GM12878 (cell line): ENCODE data around the gene GID8. TPM values are rescaled to one million over a fixed set of nuclear protein-coding genes. Genes with fewer than 3 reads are reported as not detected.

ENCODE experiments used
- ATAC-seq: fragments of 200-7000 bp; cut with Tn5 transposase; 3 replicates; pipeline ENCODE4 v1.9.1; 2020; ENCODE audit warnings: mild to moderate bottlenecking, moderate library complexity
- BruUV-seq: library from RNA; stranded (reverse); fragments of 400-500 nt; replicated peaks from 2 replicates; lab custom pipeline; 2021; lab: Mats Ljungman, UMichigan
- CTCF ChIA-PET: fragments of 300-600 bp; sonication (Branson Sonifier 250); formaldehyde crosslinking; extraction: SDS; loops from one replicate; lab custom pipeline; 2021; ENCODE audit warnings: inconsistent platforms; lab: Yijun Ruan, JAX
- POLR2A ChIA-PET: fragments of 350-600 bp; formaldehyde crosslinking; extraction: SDS; loops from one replicate; lab custom pipeline; 2021; ENCODE audit warnings: inconsistent platforms; lab: Charles Lee
- RAD21 ChIA-PET: fragments of 300-600 bp; sonication (Branson Sonifier 250); formaldehyde crosslinking; loops from one replicate; lab custom pipeline; 2023; ENCODE audit warnings: antibody characterized with exemption; ENCODE audit not compliant: unreplicated experiment; lab: Charles Lee
- SMC1A ChIA-PET: fragments of 300-600 bp; sonication (Branson Sonifier 250); formaldehyde crosslinking; loops from one replicate; lab custom pipeline; 2023; ENCODE audit not compliant: unreplicated experiment, uncharacterized antibody; lab: Charles Lee
- DNase-seq: peaks from one replicate; pipeline ENCODE4 v3.0.0-alpha.2; 2011; ENCODE audit warnings: low read depth, low spot score
- FAIRE-seq: peaks from 3 replicates; lab custom pipeline; 2011; peaks lifted over from hg19 to GRCh38; lab: Jason Lieb, UNC
- H2AFZ ChIP-seq: 2 replicates; pipeline ENCODE4 v1.6.0; 2011; ENCODE audit warnings: low read depth, low read length, control low read depth; ENCODE audit not compliant: control insufficient read depth
- H3K27ac ChIP-seq: 2 replicates; pipeline ENCODE4 v1.5.1; 2011; ENCODE audit warnings: control low read depth; ENCODE audit not compliant: control insufficient read depth, insufficient read depth
- H3K27me3 ChIP-seq, 2 experiments: replicated peaks in 1 of 2; 2 replicates each; pipeline versions ENCODE4 v1.6.0 to v1.6.1; 2011; ENCODE audit warnings: low read length in 1 of 2; ENCODE audit not compliant: control insufficient read depth in 2 of 2, insufficient read depth in 2 of 2
- H3K36me3 ChIP-seq, 2 experiments: 2 replicates each; pipeline ENCODE4 v1.5.1; 2011; ENCODE audit warnings: low read length in 1 of 2; ENCODE audit not compliant: control insufficient read depth in 2 of 2, insufficient read depth in 2 of 2
- H3K4me1 ChIP-seq: 2 replicates; pipeline ENCODE4 v1.6.1; 2011; ENCODE audit warnings: mild to moderate bottlenecking, low read length, moderate library complexity, mixed read lengths; ENCODE audit not compliant: control insufficient read depth, insufficient read depth
- H3K4me2 ChIP-seq: 2 replicates; pipeline ENCODE4 v1.6.0; 2011; ENCODE audit warnings: control low read depth; ENCODE audit not compliant: control insufficient read depth, insufficient read depth
- H3K4me3 ChIP-seq: fragments of 200-600 bp; sonication (generic); 2 replicates; pipeline ENCODE4 v1.5.1; 2016
- H3K79me2 ChIP-seq: 2 replicates; pipeline ENCODE4 v1.6.0; 2011; ENCODE audit warnings: low read length; ENCODE audit not compliant: control insufficient read depth, insufficient read depth
- H3K9ac ChIP-seq: 2 replicates; pipeline ENCODE4 v1.8.0; 2011; ENCODE audit warnings: low read length, control low read depth, mixed read lengths; ENCODE audit not compliant: control insufficient read depth, insufficient read depth
- H3K9me3 ChIP-seq: replicated peaks from 3 replicates; pipeline ENCODE4 v1.5.1; 2011; ENCODE audit warnings: mild to moderate bottlenecking, low read length; ENCODE audit not compliant: control insufficient read depth, insufficient read depth
- H4K20me1 ChIP-seq: 2 replicates; pipeline ENCODE4 v1.6.0; 2011; ENCODE audit not compliant: control insufficient read depth, insufficient read depth
- HCFC1 ChIP-seq: fragments of 150-350 bp; IDR thresholded peaks from 2 replicates; pipeline ENCODE4 v1.6.1; 2014; ENCODE audit warnings: low read length
- POLR2A ChIP-seq: IDR thresholded peaks from 2 replicates; pipeline ENCODE4 v1.6.1; 2011; ENCODE audit warnings: low read depth, mild to moderate bottlenecking, low read length
- RAD21 ChIP-seq: IDR thresholded peaks from 2 replicates; pipeline ENCODE4 v1.6.1; 2011; ENCODE audit warnings: mild to moderate bottlenecking, low read depth, low read length, moderate library complexity; ENCODE audit not compliant: insufficient read depth
- SMC3 ChIP-seq: IDR thresholded peaks from 2 replicates; pipeline ENCODE4 v1.6.1; 2011; ENCODE audit warnings: low read length, improper control_type of control experiment, borderline replicate concordance
- SUPT20H ChIP-seq: IDR thresholded peaks from 2 replicates; pipeline ENCODE4 v1.6.1; 2011; ENCODE audit warnings: low read depth, mild to moderate bottlenecking, low read length, moderate library complexity, borderline replicate concordance; ENCODE audit not compliant: control insufficient read depth
- TARDBP ChIP-seq: IDR thresholded peaks from 2 replicates; pipeline ENCODE4 v1.6.1; 2016; ENCODE audit warnings: borderline replicate concordance
- ZNF384 ChIP-seq: IDR thresholded peaks from 2 replicates; pipeline ENCODE4 v1.6.1; 2012; ENCODE audit warnings: low read depth, mild to moderate bottlenecking, low read length, improper control_type of control experiment, borderline replicate concordance
- WGBS: methylation state at CpG from one replicate; pipeline ENCODE4 v1.1.6; 2016; ENCODE audit warnings: low lambda C conversion rate; ENCODE audit not compliant: insufficient replicate concordance, insufficient coverage; ENCODE audit errors: missing lambda C conversion rate; 5-methylcytosine and 5-hydroxymethylcytosine counted together
- in situ Hi-C: fragments of 300-500 bp; cut with MboI; formaldehyde crosslinking; loops from 9 replicates; pipeline ENCODE4 v1.14.3; 2018; ENCODE audit warnings: mixed read lengths
- intact Hi-C: fragments of 100-400 bp; cut with micrococcal nuclease; formaldehyde crosslinking; loops from one replicate; pipeline ENCODE4 v1.14.2; 2022; ENCODE audit not compliant: unreplicated experiment
- polyA plus RNA-seq, 11 experiments: library from polyadenylated mRNA; depleted of rRNA in 4 of 11; unstranded in 6 of 11; stranded (reverse) in 5 of 11; fragments of >200 nt; fragmentation: Nextera tagmentation in 4 of 11; fragmentation: Illumina TruSeq in 1 of 11; extraction: Ambion mirVana in 4 of 11; extraction: Trizol in 1 of 11; gene quantifications; 1 replicate in 1 of 11; 2 replicates in 10 of 11; pipeline versions ENCODE4 v1.2.1 to v1.2.3, GENCODE V29; 2011 to 2016; ENCODE audit warnings: inconsistent platforms in 2 of 11, missing spikeins in 2 of 11, low read depth in 1 of 11
- total RNA-seq, 4 experiments: library from RNA; depleted of rRNA in 3 of 4; stranded (reverse); fragments of >200 nt in 3 of 4; fragmentation: Illumina TruSeq in 1 of 4; extraction: Trizol in 1 of 4; gene quantifications; 2 replicates each; pipeline versions ENCODE4 v1.2.1 to v1.2.3, GENCODE V29; 2013 to 2021
- TF ChIP-seq, protein P1 (sequence below), 3 experiments: IDR thresholded peaks in 2 of 3; conservative IDR thresholded peaks in 1 of 3; 2 replicates each; pipeline ENCODE4 v1.5.1; 2011; ENCODE audit warnings: low read depth in 3 of 3, low read length in 3 of 3, mild to moderate bottlenecking in 3 of 3, control low read depth in 2 of 3, moderate library complexity in 2 of 3, inconsistent platforms in 1 of 3, mixed read lengths in 1 of 3; ENCODE audit not compliant: control insufficient read depth in 2 of 3, insufficient read depth in 1 of 3; ENCODE audit errors: extremely low read depth in 1 of 3
- TF ChIP-seq, protein P2 (sequence below): fragments of 450-650 bp; IDR thresholded peaks from 2 replicates; pipeline ENCODE4 v1.6.1; 2018; ENCODE audit warnings: borderline replicate concordance, mild to moderate bottlenecking; ENCODE audit not compliant: partially characterized antibody

Gene GID8
- total and polyA plus RNA-seq, 10 of the 15 experiments (the other 5 are each of a cell fraction or from before 2014, with no cell fraction given), result 12.0 to 33.8 (median 22.2) TPM

DNA sequence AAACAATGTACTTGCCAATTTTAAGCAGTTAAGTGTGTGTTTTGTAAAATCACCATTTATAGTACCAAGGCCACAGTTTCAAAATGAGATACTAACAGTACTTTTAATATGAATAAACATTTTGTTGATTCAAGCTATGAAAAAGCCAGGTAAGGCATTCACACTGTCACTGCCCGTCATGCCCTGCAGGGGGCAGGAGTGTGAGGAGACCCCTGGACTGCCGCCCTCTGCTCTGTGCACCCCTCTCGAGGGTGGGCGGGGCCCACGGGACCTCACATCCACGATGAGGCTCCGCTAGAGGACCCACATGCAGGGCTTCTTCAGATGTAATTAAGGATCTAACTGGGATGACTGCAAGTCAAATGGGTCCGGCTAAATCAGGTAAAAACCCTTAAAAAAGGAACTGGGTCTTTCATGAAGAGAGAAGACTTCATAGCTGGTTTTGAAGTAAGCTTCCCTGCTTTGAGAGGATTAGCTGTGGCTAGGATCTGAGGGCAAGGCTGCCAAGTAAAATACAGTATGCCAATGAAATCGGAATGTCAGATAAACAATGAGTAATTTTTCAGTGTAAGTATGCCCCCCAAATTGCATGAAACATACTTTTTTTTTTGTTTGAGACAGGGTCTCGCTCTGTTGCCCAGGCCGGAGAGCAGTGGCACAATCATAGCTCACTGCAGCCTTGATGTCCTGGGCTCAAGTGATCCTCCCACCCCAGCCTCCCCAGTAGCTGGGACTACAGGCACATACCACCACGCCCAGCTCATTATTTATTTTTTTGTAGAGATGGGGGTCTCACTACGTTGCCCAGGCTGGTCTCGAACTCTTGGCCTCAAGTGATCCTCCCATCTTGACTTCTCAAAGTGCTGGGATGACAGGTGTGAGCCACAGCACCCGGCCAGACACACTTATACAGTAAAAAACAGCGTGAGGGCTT is 30.3 kb upstream of the GID8 start:
- SMC1A ChIA-PET, result interaction anchor here (0.9 to 2.3 kb wide), 8 partner anchors 8 to 104 kb away, joined by 3 to 8 read pairs (median 4); no protein-coding TSS in a partner anchor
- ATAC-seq, result peak; percentile 87
- Histone ChIP-seq H3K4me3 (no peak overlapping the region), H3K27me3 (no peaks in the 10 kb centered on the region), H3K79me2 (peaks cover 6% of the 10 kb centered on the region; the same call in 1 of the 2 replicates)
- BruUV-seq, result no TSS peak
- TF ChIP-seq, protein P1, sequence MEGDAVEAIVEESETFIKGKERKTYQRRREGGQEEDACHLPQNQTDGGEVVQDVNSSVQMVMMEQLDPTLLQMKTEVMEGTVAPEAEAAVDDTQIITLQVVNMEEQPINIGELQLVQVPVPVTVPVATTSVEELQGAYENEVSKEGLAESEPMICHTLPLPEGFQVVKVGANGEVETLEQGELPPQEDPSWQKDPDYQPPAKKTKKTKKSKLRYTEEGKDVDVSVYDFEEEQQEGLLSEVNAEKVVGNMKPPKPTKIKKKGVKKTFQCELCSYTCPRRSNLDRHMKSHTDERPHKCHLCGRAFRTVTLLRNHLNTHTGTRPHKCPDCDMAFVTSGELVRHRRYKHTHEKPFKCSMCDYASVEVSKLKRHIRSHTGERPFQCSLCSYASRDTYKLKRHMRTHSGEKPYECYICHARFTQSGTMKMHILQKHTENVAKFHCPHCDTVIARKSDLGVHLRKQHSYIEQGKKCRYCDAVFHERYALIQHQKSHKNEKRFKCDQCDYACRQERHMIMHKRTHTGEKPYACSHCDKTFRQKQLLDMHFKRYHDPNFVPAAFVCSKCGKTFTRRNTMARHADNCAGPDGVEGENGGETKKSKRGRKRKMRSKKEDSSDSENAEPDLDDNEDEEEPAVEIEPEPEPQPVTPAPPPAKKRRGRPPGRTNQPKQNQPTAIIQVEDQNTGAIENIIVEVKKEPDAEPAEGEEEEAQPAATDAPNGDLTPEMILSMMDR (IDR thresholded peaks at IDR 0.05 in 2 of 3, conservative IDR thresholded peaks at IDR 0.05 in 1 of 3; ENCODE audit: control insufficient read depth in 2 of 3, extremely low read depth in 1 of 3, insufficient read depth in 1 of 3, low read depth in 3 of 3, low read length in 3 of 3), result peak; percentile 24 to 72 (median 64)
- TF ChIP-seq POLR2A (0 out of 2 replicates have a peak, but pooled peaks have one; percentile 1), SMC3 (peak; percentile 21; the same call in 1 of the 2 replicates), RAD21 (peak; percentile 35; the same call in 1 of the 2 replicates), ZNF384 (no peak), TARDBP (no peak), SUPT20H (no peak), HCFC1 (no peak)
- TF ChIP-seq, protein P2, sequence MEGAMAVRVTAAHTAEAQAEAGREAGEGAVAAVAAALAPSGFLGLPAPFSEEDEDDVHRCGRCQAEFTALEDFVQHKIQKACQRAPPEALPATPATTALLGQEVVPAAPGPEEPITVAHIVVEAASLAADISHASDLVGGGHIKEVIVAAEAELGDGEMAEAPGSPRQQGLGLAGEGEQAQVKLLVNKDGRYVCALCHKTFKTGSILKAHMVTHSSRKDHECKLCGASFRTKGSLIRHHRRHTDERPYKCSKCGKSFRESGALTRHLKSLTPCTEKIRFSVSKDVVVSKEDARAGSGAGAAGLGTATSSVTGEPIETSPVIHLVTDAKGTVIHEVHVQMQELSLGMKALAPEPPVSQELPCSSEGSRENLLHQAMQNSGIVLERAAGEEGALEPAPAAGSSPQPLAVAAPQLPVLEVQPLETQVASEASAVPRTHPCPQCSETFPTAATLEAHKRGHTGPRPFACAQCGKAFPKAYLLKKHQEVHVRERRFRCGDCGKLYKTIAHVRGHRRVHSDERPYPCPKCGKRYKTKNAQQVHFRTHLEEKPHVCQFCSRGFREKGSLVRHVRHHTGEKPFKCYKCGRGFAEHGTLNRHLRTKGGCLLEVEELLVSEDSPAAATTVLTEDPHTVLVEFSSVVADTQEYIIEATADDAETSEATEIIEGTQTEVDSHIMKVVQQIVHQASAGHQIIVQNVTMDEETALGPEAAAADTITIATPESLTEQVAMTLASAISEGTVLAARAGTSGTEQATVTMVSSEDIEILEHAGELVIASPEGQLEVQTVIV, result no peak
- TF ChIP-seq, all 136 proteins: peak for 4
- RAD21 ChIA-PET, result interaction anchor here (1.3 to 1.8 kb wide), 4 partner anchors 9 to 101 kb away, joined by 4 to 7 read pairs (median 5); no protein-coding TSS in a partner anchor
- no peak overlapping the region for H3K9ac ChIP-seq
- intact Hi-C loops (no loop called here), in situ Hi-C loops (no loop called here)
- peaks cover 48 to 54% of the 10 kb centered on the region in 2 experiments for H3K36me3 ChIP-seq
- no peak overlapping the region for H3K27ac ChIP-seq
- POLR2A ChIA-PET, result interaction anchor here (0.5 kb wide), 1 partner anchor 30 kb away, joined by 3 read pairs; no protein-coding TSS in a partner anchor
- FAIRE-seq (no peak), DNase-seq (no peak)
- H3K4me2 ChIP-seq, result no peak overlapping the region
- WGBS, result 58% methylated on average over 16 of the region's 16 CpGs
- CTCF ChIA-PET, result interaction anchor here (0.6 to 2.8 kb wide), 18 partner anchors 8 to 102 kb away, joined by 3 to 27 read pairs (median 4); partner anchors contain the start of genes GID8, SLC17A9 and TCFL5
- peaks cover 2% of the 10 kb centered on the region; the same call in 1 of the 2 replicates for H4K20me1 ChIP-seq
- no peak overlapping the region for H2AFZ ChIP-seq
- no peaks in the 10 kb centered on the region for H3K4me1 ChIP-seq
- H3K9me3 ChIP-seq, result no peaks in the 10 kb centered on the region
